Keratinocyte (primary cell): Measurements from ENCODE around the gene NT5C.

Experiments used
- EZH2 ChIP-seq: IDR thresholded peaks from one replicate; pipeline ENCODE4 v1.6.1; 2012; ENCODE audit warnings: inconsistent platforms, mild to moderate bottlenecking, low read length, moderate library complexity
- TF ChIP-seq, protein P1 (sequence below), 3 experiments: IDR thresholded peaks in 1 of 3; conservative IDR thresholded peaks in 1 of 3; optimal IDR thresholded peaks in 1 of 3; 2 replicates in 2 of 3; 3 replicates in 1 of 3; pipeline versions ENCODE3 to v1.5.1; 2011; ENCODE audit warnings: low read length in 3 of 3, mild to moderate bottlenecking in 3 of 3, moderate library complexity in 2 of 3, control low read depth in 1 of 3, inconsistent platforms in 1 of 3; ENCODE audit not compliant: insufficient read depth in 2 of 3; ENCODE audit errors: extremely low read depth in 1 of 3

DNA sequence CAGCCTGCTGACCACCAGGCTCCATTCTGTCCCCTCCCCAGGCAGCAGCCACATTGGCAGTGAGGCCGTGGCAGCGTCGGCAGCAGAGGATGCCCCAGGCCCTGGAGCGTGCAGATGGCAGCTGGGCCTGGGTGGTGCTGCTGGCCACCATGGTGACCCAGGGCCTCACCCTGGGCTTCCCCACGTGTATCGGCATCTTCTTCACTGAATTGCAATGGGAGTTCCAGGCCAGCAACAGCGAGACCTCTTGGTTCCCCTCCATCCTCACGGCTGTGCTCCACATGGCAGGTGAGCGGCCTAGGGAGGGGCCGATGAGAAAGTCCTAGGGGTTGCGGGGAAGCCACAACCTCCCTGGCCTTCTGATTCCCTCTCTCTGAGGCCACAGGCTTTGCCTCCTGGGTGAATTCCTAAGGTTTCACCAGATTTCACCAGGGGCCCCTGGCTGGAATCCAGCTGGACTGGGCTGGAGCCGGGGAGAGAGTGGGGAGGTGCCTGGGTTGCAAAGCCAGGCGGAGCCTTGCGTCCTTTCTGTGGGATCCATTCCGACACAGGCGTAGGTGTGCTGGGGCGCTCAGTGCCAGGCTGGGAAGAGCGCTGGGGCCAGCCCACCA lies 37.9 kb downstream of the NT5C start:
- TF ChIP-seq, protein P1, sequence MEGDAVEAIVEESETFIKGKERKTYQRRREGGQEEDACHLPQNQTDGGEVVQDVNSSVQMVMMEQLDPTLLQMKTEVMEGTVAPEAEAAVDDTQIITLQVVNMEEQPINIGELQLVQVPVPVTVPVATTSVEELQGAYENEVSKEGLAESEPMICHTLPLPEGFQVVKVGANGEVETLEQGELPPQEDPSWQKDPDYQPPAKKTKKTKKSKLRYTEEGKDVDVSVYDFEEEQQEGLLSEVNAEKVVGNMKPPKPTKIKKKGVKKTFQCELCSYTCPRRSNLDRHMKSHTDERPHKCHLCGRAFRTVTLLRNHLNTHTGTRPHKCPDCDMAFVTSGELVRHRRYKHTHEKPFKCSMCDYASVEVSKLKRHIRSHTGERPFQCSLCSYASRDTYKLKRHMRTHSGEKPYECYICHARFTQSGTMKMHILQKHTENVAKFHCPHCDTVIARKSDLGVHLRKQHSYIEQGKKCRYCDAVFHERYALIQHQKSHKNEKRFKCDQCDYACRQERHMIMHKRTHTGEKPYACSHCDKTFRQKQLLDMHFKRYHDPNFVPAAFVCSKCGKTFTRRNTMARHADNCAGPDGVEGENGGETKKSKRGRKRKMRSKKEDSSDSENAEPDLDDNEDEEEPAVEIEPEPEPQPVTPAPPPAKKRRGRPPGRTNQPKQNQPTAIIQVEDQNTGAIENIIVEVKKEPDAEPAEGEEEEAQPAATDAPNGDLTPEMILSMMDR (optimal IDR thresholded peaks at IDR 0.05 in 1 of 3, IDR thresholded peaks at IDR 0.05 in 1 of 3, conservative IDR thresholded peaks at IDR 0.05 in 1 of 3; ENCODE audit: extremely low read depth in 1 of 3, insufficient read depth in 2 of 3, low read length in 3 of 3): no peak
- TF ChIP-seq EZH2: no peak
